HG03045 (cell line): ENCODE results near the gene CEP112.

Source experiments
- ATAC-seq: cut with Tn5 transposase; IDR thresholded peaks from one replicate; pipeline ENCODE4 v1.9.1; 2021; ENCODE audit warnings: mild to moderate bottlenecking, moderate library complexity; ENCODE audit not compliant: unreplicated experiment

CEP112 gene

GRCh38 chr17:65587534-65588180, 604.3 kb downstream of the CEP112 start:
- ATAC-seq = no peak

GRCh38 chr17:65586899-65587298, 605.0 kb downstream of the CEP112 start:
- ATAC-seq = no peak
